CD4-positive, alpha-beta T cell (primary cell): Measurements from ENCODE around the gene NTHL1. TPM values are rescaled to one million over a fixed set of nuclear protein-coding genes. Genes with fewer than 3 reads are reported as not detected.

ENCODE experiments used
- ATAC-seq: fragments of 200-7000 bp; cut with Tn5 transposase; one replicate; pipeline ENCODE4 v1.10.0; 2022; ENCODE audit warnings: mild to moderate bottlenecking; ENCODE audit not compliant: poor library complexity
- CTCF ChIA-PET: fragments of 350-600 bp; sonication (Branson Sonifier 250); formaldehyde crosslinking; loops from one replicate; lab custom pipeline; 2021; ENCODE audit warnings: antibody characterized with exemption, inconsistent platforms; lab: Charles Lee
- POLR2A ChIA-PET: fragments of 350-600 bp; sonication (Branson Sonifier 250); formaldehyde crosslinking; loops from one replicate; lab custom pipeline; 2021; ENCODE audit warnings: antibody characterized with exemption, inconsistent platforms; lab: Charles Lee
- DNase-seq, 14 experiments: peaks; one replicate each; pipeline ENCODE4 v3.0.0-alpha.2; 2013 to 2020; ENCODE audit warnings: mixed read lengths in 2 of 14
- H3K27ac ChIP-seq, 2 donors: one replicate each; pipeline versions ENCODE4 v1.5.1 to v1.7.0; 2013; ENCODE audit warnings: low read length in 2 of 2, low read depth in 1 of 2, mild to moderate bottlenecking in 1 of 2
- H3K27me3 ChIP-seq, 2 experiments: 1 replicate in 1 of 2; 2 replicates in 1 of 2; pipeline versions ENCODE4 v1.6.1 to v1.7.0; 2013; ENCODE audit warnings: low read length in 2 of 2, control low read depth in 1 of 2, mild to moderate bottlenecking in 1 of 2, moderate library complexity in 1 of 2; ENCODE audit not compliant: insufficient read depth in 2 of 2, control insufficient read depth in 1 of 2
- H3K36me3 ChIP-seq: one replicate; pipeline ENCODE4 v1.6.1; 2013; ENCODE audit warnings: low read length, control low read depth; ENCODE audit not compliant: insufficient read depth
- H3K4me1 ChIP-seq: one replicate; pipeline ENCODE4 v1.6.1; 2013; ENCODE audit warnings: low read length, control low read depth; ENCODE audit not compliant: insufficient read depth
- H3K4me3 ChIP-seq: one replicate; pipeline ENCODE4 v1.5.1; 2013; ENCODE audit warnings: mild to moderate bottlenecking, low read length, moderate library complexity
- H3K9me3 ChIP-seq, 2 experiments: 1 replicate in 1 of 2; 2 replicates in 1 of 2; pipeline versions ENCODE4 v1.6.1 to v1.7.0; 2013; ENCODE audit warnings: low read length in 2 of 2, mild to moderate bottlenecking in 2 of 2, control low read depth in 1 of 2, moderate library complexity in 1 of 2; ENCODE audit not compliant: control insufficient read depth in 1 of 2, insufficient read depth in 1 of 2
- H3K27ac Mint-ChIP-seq: one replicate; pipeline ENCODE4 v1.8.0; 2020; ENCODE audit warnings: mixed read lengths
- H3K27me3 Mint-ChIP-seq: one replicate; pipeline ENCODE4 v1.8.0; 2021; ENCODE audit warnings: mixed read lengths
- H3K36me3 Mint-ChIP-seq: one replicate; pipeline ENCODE4 v1.8.0; 2021; ENCODE audit warnings: low read depth, mixed read lengths
- H3K4me1 Mint-ChIP-seq: one replicate; pipeline ENCODE4 v1.8.0; 2021; ENCODE audit warnings: low read depth, mixed read lengths
- H3K4me3 Mint-ChIP-seq: one replicate; pipeline ENCODE4 v1.8.0; 2020; ENCODE audit warnings: mild to moderate bottlenecking, mixed read lengths
- H3K9me3 Mint-ChIP-seq: one replicate; pipeline ENCODE4 v1.8.0; 2020; ENCODE audit warnings: mixed read lengths
- intact Hi-C, 2 experiments: fragments of 100-400 bp; cut with DNase I in 1 of 2; cut with micrococcal nuclease in 1 of 2; formaldehyde crosslinking; loops; one replicate each; pipeline versions ENCODE4 v1.15.1 to v1.9.0; 2023 to 2025; cut with DNase I, micrococcal nuclease
- total RNA-seq, 174 experiments: library from RNA in 2 of 174; stranded (reverse) in 2 of 174; gene quantifications; one replicate each; pipeline ENCODE4 v1.2.3 and lab custom pipeline; 2021 to 2026
- TF ChIP-seq, protein P1 (sequence below): fragments of 200-600 bp; IDR thresholded peaks from one replicate; pipeline ENCODE4 v1.8.0; 2022; ENCODE audit warnings: antibody characterized with exemption, mild to moderate bottlenecking

NTHL1 gene
- total RNA-seq, 2 experiments from 2014 or later = 2.7 to 2.9 TPM

- intact Hi-C loops = no loop called here
- ChIA-PET CTCF (no interaction called here), POLR2A (no interaction called here)
- Mint-ChIP-seq H3K27ac (no peak overlapping the region), H3K9me3 (no peaks in the 10 kb centered on the region), H3K36me3 (peaks cover 31% of the 10 kb centered on the region), H3K4me1 (no peaks in the 10 kb centered on the region), H3K27me3 (no peaks in the 10 kb centered on the region), H3K4me3 (no peak overlapping the region)
- H3K4me1 ChIP-seq = no peaks in the 10 kb centered on the region
- no peaks in the 10 kb centered on the region for H3K27me3 ChIP-seq
- no peak overlapping the region for H3K27ac ChIP-seq
- no peak overlapping the region for H3K4me3 ChIP-seq
- no peak for DNase-seq
- TF ChIP-seq, protein P1, sequence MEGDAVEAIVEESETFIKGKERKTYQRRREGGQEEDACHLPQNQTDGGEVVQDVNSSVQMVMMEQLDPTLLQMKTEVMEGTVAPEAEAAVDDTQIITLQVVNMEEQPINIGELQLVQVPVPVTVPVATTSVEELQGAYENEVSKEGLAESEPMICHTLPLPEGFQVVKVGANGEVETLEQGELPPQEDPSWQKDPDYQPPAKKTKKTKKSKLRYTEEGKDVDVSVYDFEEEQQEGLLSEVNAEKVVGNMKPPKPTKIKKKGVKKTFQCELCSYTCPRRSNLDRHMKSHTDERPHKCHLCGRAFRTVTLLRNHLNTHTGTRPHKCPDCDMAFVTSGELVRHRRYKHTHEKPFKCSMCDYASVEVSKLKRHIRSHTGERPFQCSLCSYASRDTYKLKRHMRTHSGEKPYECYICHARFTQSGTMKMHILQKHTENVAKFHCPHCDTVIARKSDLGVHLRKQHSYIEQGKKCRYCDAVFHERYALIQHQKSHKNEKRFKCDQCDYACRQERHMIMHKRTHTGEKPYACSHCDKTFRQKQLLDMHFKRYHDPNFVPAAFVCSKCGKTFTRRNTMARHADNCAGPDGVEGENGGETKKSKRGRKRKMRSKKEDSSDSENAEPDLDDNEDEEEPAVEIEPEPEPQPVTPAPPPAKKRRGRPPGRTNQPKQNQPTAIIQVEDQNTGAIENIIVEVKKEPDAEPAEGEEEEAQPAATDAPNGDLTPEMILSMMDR = no peak
- H3K9me3 ChIP-seq = no peaks in the 10 kb centered on the region
- peaks cover 69% of the 10 kb centered on the region for H3K36me3 ChIP-seq
- ATAC-seq = no peak
These were observed 10.8 kb upstream of the NTHL1 start for GRCh38 chr16:2058420-2058819.

DNA sequence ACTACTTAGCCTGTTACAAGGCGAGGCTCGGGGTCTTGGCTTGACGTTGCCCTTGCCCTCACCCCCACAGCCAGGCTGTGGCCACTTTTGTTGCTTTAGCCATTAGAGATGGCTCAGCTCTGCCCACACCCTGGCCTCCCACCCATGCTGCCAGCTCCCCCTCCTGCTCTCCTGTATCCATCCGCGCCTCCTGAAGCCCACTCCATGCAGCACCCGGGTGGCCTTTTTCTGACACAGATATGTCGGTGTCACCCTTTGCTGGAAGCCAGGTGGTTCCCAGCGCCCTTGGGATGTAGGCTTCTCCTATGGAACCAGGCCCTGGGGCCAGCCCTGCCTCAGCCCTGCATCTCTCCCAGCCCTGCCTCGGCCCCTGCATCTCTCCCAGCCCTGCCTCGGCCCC is 9.8 kb upstream of the NTHL1 start:
- Histone ChIP-seq H3K4me3 (no peak overlapping the region), H3K4me1 (no peaks in the 10 kb centered on the region), H3K27me3 (no peaks in the 10 kb centered on the region), H3K9me3 (no peaks in the 10 kb centered on the region), H3K27ac (no peak overlapping the region), H3K36me3 (peaks cover 76% of the 10 kb centered on the region)
- ChIA-PET CTCF (interaction anchor here (1.6 kb wide), 1 partner anchor 10 kb away, joined by 4 read pairs; the partner anchor contains the start of genes NTHL1 and TSC2), POLR2A (interaction anchor here (0.9 kb wide), 1 partner anchor 83 kb away, joined by 3 read pairs; no protein-coding TSS in a partner anchor)
- no peaks in the 10 kb centered on the region for H3K4me1 Mint-ChIP-seq
- no peaks in the 10 kb centered on the region for H3K9me3 Mint-ChIP-seq
- DNase-seq (no peak), ATAC-seq (no peak)
- no peaks in the 10 kb centered on the region for H3K27me3 Mint-ChIP-seq
- TF ChIP-seq, protein P1 = no peak
- no peak overlapping the region for H3K4me3 Mint-ChIP-seq
- peaks cover 36% of the 10 kb centered on the region for H3K36me3 Mint-ChIP-seq
- H3K27ac Mint-ChIP-seq = no peak overlapping the region
- intact Hi-C loops = no loop called here

GRCh38 chr16:2056681-2057407 is 9.2 kb upstream of the NTHL1 start:
- no peaks in the 10 kb centered on the region for H3K4me1 Mint-ChIP-seq
- H3K27me3 ChIP-seq = no peaks in the 10 kb centered on the region
- TF ChIP-seq, protein P1 = no peak
- peaks cover 40% of the 10 kb centered on the region for H3K36me3 Mint-ChIP-seq
- H3K4me3 Mint-ChIP-seq = no peak overlapping the region
- H3K36me3 ChIP-seq = peaks cover 77% of the 10 kb centered on the region
- no peaks in the 10 kb centered on the region for H3K9me3 ChIP-seq
- H3K27ac Mint-ChIP-seq = no peak overlapping the region
- DNase-seq (no peak), ATAC-seq (no peak)
- H3K9me3 Mint-ChIP-seq = no peaks in the 10 kb centered on the region
- no peaks in the 10 kb centered on the region for H3K27me3 Mint-ChIP-seq
- no peaks in the 10 kb centered on the region for H3K4me1 ChIP-seq
- ChIA-PET POLR2A (interaction anchor here (0.9 kb wide), 1 partner anchor 84 kb away, joined by 3 read pairs; no protein-coding TSS in a partner anchor), CTCF (interaction anchor here (1.6 to 2.0 kb wide), 2 partner anchors 9 to 84 kb away, joined by 4 to 5 read pairs; partner anchors contain the start of genes NTHL1 and TSC2)
- H3K4me3 ChIP-seq = no peak overlapping the region
- no peak overlapping the region for H3K27ac ChIP-seq
- intact Hi-C loops = no loop called here
